ENCODE measurements around the gene RRP12. TPM values are rescaled to one million over a fixed set of nuclear protein-coding genes. Genes with fewer than 3 reads are reported as not detected.
A peak's percentile ranks its signal among the peaks of the same experiment; 100 is the strongest.

Gene RRP12, protein sequence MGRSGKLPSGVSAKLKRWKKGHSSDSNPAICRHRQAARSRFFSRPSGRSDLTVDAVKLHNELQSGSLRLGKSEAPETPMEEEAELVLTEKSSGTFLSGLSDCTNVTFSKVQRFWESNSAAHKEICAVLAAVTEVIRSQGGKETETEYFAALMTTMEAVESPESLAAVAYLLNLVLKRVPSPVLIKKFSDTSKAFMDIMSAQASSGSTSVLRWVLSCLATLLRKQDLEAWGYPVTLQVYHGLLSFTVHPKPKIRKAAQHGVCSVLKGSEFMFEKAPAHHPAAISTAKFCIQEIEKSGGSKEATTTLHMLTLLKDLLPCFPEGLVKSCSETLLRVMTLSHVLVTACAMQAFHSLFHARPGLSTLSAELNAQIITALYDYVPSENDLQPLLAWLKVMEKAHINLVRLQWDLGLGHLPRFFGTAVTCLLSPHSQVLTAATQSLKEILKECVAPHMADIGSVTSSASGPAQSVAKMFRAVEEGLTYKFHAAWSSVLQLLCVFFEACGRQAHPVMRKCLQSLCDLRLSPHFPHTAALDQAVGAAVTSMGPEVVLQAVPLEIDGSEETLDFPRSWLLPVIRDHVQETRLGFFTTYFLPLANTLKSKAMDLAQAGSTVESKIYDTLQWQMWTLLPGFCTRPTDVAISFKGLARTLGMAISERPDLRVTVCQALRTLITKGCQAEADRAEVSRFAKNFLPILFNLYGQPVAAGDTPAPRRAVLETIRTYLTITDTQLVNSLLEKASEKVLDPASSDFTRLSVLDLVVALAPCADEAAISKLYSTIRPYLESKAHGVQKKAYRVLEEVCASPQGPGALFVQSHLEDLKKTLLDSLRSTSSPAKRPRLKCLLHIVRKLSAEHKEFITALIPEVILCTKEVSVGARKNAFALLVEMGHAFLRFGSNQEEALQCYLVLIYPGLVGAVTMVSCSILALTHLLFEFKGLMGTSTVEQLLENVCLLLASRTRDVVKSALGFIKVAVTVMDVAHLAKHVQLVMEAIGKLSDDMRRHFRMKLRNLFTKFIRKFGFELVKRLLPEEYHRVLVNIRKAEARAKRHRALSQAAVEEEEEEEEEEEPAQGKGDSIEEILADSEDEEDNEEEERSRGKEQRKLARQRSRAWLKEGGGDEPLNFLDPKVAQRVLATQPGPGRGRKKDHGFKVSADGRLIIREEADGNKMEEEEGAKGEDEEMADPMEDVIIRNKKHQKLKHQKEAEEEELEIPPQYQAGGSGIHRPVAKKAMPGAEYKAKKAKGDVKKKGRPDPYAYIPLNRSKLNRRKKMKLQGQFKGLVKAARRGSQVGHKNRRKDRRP (N-terminal part only)
- 10 to 100 TPM; 14.8 to 27.6 (median 25.0) TPM for total RNA-seq

DNA sequence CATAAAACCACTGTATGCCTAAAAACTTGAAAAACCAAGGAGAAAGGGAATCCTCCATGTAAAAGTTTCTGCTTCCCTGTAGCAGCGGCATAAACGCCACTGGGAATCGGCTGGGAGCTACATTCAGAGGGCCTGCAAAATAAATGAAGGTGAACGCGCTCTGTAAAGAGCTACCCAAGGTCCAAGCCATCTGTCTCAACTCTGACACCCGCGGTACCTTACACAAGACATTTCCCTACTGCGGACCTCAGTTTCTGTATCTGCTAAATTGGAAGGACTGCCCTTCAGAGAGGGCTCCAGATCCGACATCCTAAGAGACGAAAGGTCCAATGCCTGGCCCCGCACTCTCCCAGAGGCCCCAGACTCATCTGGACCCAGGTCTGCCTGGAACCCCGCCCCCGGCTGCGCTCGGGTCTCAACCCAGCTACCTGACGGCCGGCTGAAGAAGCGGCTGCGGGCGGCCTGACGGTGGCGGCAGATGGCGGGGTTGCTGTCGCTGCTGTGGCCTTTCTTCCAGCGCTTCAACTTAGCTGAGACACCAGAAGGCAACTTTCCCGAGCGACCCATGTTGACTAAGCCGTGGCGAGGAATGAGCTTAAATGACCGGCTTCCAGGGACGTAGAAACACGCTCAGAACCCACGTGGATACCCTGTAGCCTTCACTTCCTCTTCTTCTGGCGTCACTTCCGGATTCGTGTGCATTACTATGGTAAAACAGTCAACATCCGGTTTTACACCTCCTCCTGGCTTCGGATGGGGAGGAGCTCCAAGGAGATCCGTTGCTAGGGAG, at the start of gene RRP12:
RRP12 (minus strand) TSS at position 676 of the 790 bp plus-strand sequence; CDS start at position 567, 109 bp downstream.
- DNase-seq: peak; percentile 79 to 93
- Histone ChIP-seq H3K4me1 (peaks cover 0 to 7% of the 10 kb centered on the region in 2 donors), H3K9me3 (no peaks in the 10 kb centered on the region), H3K4me3 (peak within 1 kb of the TSS; percentile 63 to 79), H3K27ac (peak within 1 kb of the TSS; percentile 36 to 40), H3K27me3 (no peaks in the 10 kb centered on the region), H3K36me3 (no peaks in the 10 kb centered on the region)
- TF ChIP-seq POLR2A (IDR thresholded peaks at IDR 0.05): no peak
- TF ChIP-seq, protein P1, sequence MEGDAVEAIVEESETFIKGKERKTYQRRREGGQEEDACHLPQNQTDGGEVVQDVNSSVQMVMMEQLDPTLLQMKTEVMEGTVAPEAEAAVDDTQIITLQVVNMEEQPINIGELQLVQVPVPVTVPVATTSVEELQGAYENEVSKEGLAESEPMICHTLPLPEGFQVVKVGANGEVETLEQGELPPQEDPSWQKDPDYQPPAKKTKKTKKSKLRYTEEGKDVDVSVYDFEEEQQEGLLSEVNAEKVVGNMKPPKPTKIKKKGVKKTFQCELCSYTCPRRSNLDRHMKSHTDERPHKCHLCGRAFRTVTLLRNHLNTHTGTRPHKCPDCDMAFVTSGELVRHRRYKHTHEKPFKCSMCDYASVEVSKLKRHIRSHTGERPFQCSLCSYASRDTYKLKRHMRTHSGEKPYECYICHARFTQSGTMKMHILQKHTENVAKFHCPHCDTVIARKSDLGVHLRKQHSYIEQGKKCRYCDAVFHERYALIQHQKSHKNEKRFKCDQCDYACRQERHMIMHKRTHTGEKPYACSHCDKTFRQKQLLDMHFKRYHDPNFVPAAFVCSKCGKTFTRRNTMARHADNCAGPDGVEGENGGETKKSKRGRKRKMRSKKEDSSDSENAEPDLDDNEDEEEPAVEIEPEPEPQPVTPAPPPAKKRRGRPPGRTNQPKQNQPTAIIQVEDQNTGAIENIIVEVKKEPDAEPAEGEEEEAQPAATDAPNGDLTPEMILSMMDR (IDR thresholded peaks at IDR 0.05): peak in 2 of 4 experiments; percentile 12 to 29
- intact Hi-C loops (cut with DNase I; ENCODE audit: low total_unique reads): no loop called here

DNA sequence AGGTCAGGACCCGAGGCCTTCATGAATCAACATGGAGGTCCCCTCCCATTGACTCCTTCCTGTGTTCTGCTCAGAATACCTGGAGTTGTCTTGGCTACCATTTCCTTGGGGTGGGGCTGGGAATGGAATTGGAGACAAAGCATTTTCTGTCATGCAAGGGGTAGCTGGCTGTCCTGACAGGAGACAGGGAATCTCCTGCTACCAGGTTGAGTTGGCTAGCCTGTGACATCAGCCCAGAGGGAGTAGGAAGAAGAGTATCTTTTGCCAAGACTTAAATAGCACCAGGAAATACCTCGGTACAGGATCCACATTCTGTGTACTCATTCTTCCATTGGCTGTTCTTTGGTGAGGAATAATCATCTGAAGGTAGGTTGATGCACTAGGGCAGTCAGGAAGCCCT, 49.7 kb upstream of the RRP12 start:
- no peak overlapping the region for H3K27ac ChIP-seq
- H3K4me1 ChIP-seq: no peaks in the 10 kb centered on the region
- H3K36me3 ChIP-seq: no peaks in the 10 kb centered on the region
- H3K27me3 ChIP-seq: no peaks in the 10 kb centered on the region
- TF ChIP-seq, protein P1 (IDR thresholded peaks at IDR 0.05): no peak
- TF ChIP-seq POLR2A (IDR thresholded peaks at IDR 0.05): no peak
- DNase-seq: no peak
- H3K4me3 ChIP-seq: no peak overlapping the region
- no peaks in the 10 kb centered on the region for H3K9me3 ChIP-seq
- intact Hi-C loops (cut with DNase I; ENCODE audit: low total_unique reads): no loop called here

DNA sequence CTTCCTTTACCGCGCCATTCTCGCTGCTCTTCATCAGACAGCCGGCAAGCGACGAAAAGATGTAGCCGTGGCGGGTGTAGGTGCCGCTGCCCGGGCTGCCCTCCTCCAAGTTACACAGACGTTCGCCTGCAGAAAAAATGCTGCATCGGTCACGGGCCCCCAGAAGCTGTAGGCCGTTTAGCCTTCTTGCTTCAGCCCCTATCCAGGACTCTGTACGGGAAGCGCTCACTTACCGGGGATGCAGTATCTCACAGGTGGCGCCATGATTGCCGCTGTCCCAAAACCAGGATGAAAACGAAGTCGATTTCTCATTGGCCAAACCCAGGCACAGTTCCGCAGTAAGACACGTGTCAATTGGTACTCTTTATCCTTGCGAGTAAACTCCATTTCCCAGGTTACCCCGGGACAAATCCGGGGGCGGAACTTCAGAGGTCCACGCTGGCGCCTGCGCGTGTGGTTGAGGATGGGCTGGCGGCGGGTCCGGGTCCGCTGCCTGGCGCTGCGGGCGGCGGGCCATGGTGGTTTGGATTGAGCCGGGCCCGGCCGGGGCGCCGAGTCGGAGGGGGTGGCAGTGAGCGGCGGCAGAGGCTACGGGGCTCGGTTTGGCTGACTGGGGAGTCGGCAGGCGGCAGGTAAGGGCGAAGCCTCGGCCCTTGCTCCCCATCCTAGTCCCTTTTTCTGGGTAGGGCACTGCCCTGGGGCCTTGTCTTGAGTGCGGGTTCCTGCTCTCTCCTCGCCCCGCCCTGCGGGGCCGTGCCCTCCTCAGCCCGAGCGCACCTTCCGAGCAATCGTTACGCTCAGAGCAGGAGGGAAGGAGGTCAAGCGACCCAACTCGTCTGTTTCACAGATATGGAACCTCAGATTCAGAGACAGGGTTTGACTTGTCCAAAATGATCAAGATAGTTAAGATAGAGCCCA, 44.8 kb upstream of the RRP12 start, which contains the start of the genes EXOSC1 and ZDHHC16:
EXOSC1 (minus strand) TSS at position 285 of the 918 bp plus-strand sequence; CDS start at position 264, 21 bp downstream.
ZDHHC16 (plus strand) TSS at position 454 of the 918 bp plus-strand sequence. CDS start 5,501 bp downstream, outside the sequence.
- TF ChIP-seq, protein P1 (IDR thresholded peaks at IDR 0.05): peak in 2 of 4 experiments; percentile 31 to 38
- peak; percentile 34 to 74 for TF ChIP-seq POLR2A (IDR thresholded peaks at IDR 0.05)
- Histone ChIP-seq H3K9me3 (no peaks in the 10 kb centered on the region), H3K27ac (peak within 1 kb of the TSS; percentile 70 to 77), H3K27me3 (no peaks in the 10 kb centered on the region), H3K4me3 (peak within 1 kb of the TSS; percentile 65 to 88), H3K4me1 (no peaks in the 10 kb centered on the region), H3K36me3 (no peaks in the 10 kb centered on the region)
- peak; percentile 88 to 91 for DNase-seq
- intact Hi-C loops (cut with DNase I; ENCODE audit: low total_unique reads): no loop called here

Measured in uterus (tissue), 4 donors.